ENCODE data around the gene TNRC6B. TPM values are rescaled to one million over a fixed set of nuclear protein-coding genes. Genes with fewer than 3 reads are reported as not detected.

Gene TNRC6B
- total RNA-seq, 1 experiment from 2014 or later, result 44.6 TPM

- BruUV-seq (replicated peaks), result no TSS peak
- intact Hi-C loops (cut with micrococcal nuclease; ENCODE audit: unreplicated experiment), result no loop called here
- Mint-ChIP-seq H3K4me3 (ENCODE audit: low read depth, unreplicated experiment) (no peak overlapping the region), H3K27ac (ENCODE audit: unreplicated experiment) (no peak overlapping the region), H3K4me1 (ENCODE audit: low read depth, unreplicated experiment) (peaks cover 25% of the 10 kb centered on the region), H3K27me3 (ENCODE audit: unreplicated experiment) (no peaks in the 10 kb centered on the region), H3K36me3 (ENCODE audit: insufficient read depth, unreplicated experiment) (peaks cover 9% of the 10 kb centered on the region), H3K9me3 (ENCODE audit: low read depth, unreplicated experiment) (no peaks in the 10 kb centered on the region)
- CTCF ChIA-PET, result no interaction called here
- no peak for TF ChIP-seq CTCF (IDR thresholded peaks at IDR 0.05; ENCODE audit: unreplicated experiment)
- DNase-seq, result no peak
These were observed 66.9 kb downstream of the TNRC6B start for GRCh38 chr22:40244586-40244985.

GRCh38 chr22:40247976-40248375, 70.3 kb downstream of the TNRC6B start:
- CTCF ChIA-PET, result no interaction called here
- TF ChIP-seq CTCF (IDR thresholded peaks at IDR 0.05; ENCODE audit: unreplicated experiment), result no peak
- no peak for DNase-seq
- Mint-ChIP-seq H3K4me3 (ENCODE audit: low read depth, unreplicated experiment) (no peak overlapping the region), H3K27ac (ENCODE audit: unreplicated experiment) (no peak overlapping the region), H3K9me3 (ENCODE audit: low read depth, unreplicated experiment) (no peaks in the 10 kb centered on the region), H3K36me3 (ENCODE audit: insufficient read depth, unreplicated experiment) (peaks cover 5% of the 10 kb centered on the region), H3K4me1 (ENCODE audit: low read depth, unreplicated experiment) (no peaks in the 10 kb centered on the region), H3K27me3 (ENCODE audit: unreplicated experiment) (no peaks in the 10 kb centered on the region)
- no TSS peak for BruUV-seq (replicated peaks)
- intact Hi-C loops (cut with micrococcal nuclease; ENCODE audit: unreplicated experiment), result no loop called here

- DNase-seq, result no peak
- CTCF ChIA-PET, result no interaction called here
- H3K9me3 Mint-ChIP-seq (ENCODE audit: low read depth, unreplicated experiment), result no peaks in the 10 kb centered on the region
- no peaks in the 10 kb centered on the region for H3K4me1 Mint-ChIP-seq (ENCODE audit: low read depth, unreplicated experiment)
- no TSS peak for BruUV-seq (replicated peaks)
- no peak overlapping the region for H3K4me3 Mint-ChIP-seq (ENCODE audit: low read depth, unreplicated experiment)
- no peaks in the 10 kb centered on the region for H3K27me3 Mint-ChIP-seq (ENCODE audit: unreplicated experiment)
- intact Hi-C loops (cut with micrococcal nuclease; ENCODE audit: unreplicated experiment), result no loop called here
- no peak for TF ChIP-seq CTCF (IDR thresholded peaks at IDR 0.05; ENCODE audit: unreplicated experiment)
- peaks cover 5% of the 10 kb centered on the region for H3K36me3 Mint-ChIP-seq (ENCODE audit: insufficient read depth, unreplicated experiment)
- H3K27ac Mint-ChIP-seq (ENCODE audit: unreplicated experiment), result no peak overlapping the region
These were observed 71.6 kb downstream of the TNRC6B start for GRCh38 chr22:40249286-40249685.

DNA sequence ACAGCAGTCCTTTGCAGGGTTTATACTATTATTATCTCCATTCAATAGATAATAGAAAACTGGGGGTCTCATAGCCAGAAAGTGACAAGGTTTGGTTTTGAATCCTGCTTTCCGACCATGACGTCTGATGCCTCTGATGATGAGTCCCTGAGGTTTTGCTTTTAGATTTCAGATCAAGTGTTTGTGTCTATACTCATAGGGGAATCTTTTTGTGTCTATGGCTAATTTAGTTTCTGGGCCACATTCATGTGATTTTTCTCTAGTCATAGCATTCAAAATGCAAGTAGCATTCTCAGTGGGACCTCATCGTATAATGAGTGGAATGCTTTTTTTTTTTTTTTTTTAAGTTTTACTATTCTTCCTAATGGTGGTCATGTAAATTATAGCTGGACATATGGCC, 72.9 kb downstream of the TNRC6B start:
- Mint-ChIP-seq H3K4me1 (ENCODE audit: low read depth, unreplicated experiment) (peaks cover under 1% of the 10 kb centered on the region), H3K9me3 (ENCODE audit: low read depth, unreplicated experiment) (no peaks in the 10 kb centered on the region), H3K4me3 (ENCODE audit: low read depth, unreplicated experiment) (no peak overlapping the region), H3K27ac (ENCODE audit: unreplicated experiment) (no peak overlapping the region), H3K27me3 (ENCODE audit: unreplicated experiment) (no peaks in the 10 kb centered on the region), H3K36me3 (ENCODE audit: insufficient read depth, unreplicated experiment) (peaks cover 5% of the 10 kb centered on the region)
- intact Hi-C loops (cut with micrococcal nuclease; ENCODE audit: unreplicated experiment), result no loop called here
- TF ChIP-seq CTCF (IDR thresholded peaks at IDR 0.05; ENCODE audit: unreplicated experiment), result no peak
- no TSS peak for BruUV-seq (replicated peaks)
- CTCF ChIA-PET, result interaction anchor here (0.7 kb wide), 1 partner anchor 168 kb away, joined by 4 read pairs; no protein-coding TSS in a partner anchor
- no peak for DNase-seq
